Stimulated activated CD4-positive, alpha-beta T cell treated with anti-CD3 and anti-CD28 coated beads, Interleukin-4, amount 100 ng/mL, for 4 hours (primary cell): ENCODE measurements around the gene MACROD1.
"Not testable (repeated sequence)": the region's sequence is repeated elsewhere in the genome, so short reads cannot be mapped to it uniquely, and the experiment has no call there.

Experiments used
- DNase-seq, 2 experiments: peaks; one replicate each; pipeline ENCODE4 v3.0.0-alpha.2; 2020

MACROD1 gene

DNA sequence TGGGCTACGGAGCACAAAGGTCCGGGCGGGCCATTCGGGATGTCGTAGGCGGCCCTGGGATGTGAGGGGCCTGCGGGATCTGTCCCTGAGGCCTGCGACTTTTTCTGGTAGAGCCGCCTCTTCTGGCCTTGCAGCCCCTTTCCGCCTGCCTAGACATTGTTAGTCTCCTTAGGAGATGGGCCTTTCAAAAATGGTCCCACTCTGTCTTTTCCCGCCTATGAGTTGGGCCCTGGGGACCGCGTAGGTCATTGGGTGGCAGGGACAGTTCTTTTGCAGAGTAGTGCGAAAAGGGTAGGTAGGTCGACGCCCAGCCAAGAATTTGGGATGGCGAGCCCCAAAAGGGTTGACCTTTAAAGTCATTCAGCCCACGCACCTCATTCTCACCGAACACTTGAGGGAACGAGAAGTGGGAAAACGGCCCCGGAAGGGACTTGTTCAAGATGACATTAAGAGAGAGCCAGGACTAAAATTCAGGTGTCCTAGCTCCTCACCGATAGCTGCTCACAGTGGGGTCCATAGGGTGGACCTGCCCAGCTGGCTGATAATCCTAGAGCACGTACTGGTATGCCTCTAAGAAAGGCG lies 178.9 kb downstream of the MACROD1 start:
- DNase-seq, result no peak

DNA sequence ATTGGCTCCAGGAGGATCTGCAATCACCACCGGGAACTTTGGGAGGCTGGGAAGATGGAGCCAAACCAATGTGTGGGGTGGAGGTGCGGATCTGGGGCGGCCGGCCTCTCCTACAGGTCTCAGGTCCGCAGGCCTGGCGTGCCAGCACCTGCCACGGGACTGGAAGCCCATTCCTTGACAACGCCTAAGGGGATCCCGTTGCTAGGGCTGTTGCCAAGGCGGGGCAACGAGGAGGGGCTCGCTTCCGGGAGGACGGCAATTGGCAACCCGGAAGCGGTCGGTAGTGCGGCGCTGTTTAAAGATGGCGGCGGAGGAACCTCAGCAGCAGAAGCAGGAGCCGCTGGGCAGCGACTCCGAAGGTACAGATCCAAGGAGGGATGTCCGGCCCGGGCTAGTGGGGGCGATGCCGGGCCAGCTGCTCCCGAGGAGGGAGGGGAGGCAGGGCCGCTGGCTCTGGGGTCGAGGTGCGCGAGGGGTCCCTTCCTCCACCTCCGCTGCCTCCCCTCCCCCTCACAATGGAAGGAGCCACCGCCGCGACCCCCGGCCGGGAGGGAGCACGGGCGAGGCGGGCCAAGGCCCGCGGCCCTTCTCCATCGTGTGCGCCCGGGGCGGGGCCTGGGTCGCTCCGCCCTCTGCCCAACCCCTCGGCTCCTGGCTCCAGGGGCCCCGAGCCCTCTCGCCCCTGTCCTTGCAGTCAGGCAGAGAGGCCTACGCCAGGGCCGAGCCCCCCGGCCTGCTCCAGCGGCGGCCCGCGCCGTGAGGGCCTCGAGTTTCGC lies 179.6 kb downstream of the MACROD1 start, which contains the start of gene OTUB1:
Gene OTUB1 (plus strand): TSS at position 283 of the 776 bp plus-strand sequence. CDS start 19 bp downstream, at position 302.
- peak; percentile 82 to 87 for DNase-seq

DNA sequence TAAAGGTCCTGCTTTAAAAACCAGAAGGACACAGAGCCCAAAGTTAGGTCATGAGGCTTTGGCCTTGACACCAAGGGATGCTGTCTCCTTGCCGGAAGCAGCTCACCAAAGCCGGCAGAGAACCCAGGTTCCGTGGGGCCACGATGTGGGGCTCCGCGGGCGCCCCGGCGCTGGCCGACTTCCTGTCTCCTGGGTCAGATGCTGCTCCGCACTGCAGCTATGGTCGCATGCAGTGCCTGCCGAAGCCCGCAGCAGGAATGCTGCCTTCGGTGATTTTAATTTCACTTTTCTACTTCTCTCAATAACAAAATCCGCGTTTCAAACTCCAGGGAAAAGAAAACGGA lies 180.1 kb downstream of the MACROD1 start:
- peak; percentile 61 to 63 for DNase-seq

DNA sequence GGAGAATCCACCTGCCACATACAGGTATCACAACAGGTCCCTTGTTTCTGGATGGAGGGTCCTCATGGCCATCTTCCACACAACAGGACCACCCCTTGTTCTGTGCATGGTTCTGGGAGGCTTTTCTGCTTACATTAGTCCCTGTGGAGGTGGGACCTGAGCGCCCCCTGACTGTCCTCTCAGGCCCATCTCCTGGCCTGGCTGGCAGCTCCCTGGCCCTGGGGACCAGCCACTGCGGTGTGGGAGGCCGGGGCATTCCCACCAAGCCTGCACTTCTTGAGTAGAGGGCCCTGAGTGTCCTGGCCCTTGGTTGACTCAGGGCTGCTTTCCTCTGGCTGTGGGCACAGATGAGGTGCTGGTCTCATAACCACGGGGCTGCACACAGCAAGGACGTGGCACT lies 186.5 kb downstream of the MACROD1 start:
- no peak for DNase-seq

DNA sequence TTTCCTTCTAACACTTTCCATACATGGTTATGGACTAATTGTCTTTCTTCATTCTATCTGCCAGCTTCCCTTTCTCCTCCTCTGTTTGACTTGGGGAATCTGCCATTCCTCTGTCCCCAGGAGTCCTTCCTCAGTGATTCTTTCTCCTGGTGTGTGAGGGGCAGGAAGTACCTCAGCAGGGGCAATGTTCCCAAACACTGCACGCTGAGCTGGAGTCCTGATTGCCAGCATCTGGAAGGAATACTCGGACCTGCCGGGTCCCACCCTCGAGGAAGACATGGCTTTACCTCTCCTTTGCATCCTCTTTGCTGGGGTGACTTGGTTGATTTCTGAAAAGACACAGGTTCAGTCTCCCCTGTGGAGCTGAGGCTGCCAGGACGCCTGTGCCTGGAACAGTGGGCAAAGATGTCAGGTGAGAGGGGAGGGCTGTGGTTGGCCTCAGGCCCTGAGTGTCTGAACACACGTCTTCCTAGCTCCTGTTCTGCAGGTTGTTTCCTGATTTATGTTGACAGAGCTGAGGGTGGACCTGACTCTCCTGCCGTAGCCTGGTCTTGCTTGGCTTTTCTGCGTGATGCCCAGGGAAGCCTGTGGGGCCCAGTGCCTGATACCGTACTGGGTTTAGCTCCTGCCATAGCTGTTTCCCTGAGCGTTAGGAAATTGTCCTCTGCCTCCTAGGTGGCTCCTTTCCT lies 187.2 kb downstream of the MACROD1 start:
- no peak for DNase-seq

DNA sequence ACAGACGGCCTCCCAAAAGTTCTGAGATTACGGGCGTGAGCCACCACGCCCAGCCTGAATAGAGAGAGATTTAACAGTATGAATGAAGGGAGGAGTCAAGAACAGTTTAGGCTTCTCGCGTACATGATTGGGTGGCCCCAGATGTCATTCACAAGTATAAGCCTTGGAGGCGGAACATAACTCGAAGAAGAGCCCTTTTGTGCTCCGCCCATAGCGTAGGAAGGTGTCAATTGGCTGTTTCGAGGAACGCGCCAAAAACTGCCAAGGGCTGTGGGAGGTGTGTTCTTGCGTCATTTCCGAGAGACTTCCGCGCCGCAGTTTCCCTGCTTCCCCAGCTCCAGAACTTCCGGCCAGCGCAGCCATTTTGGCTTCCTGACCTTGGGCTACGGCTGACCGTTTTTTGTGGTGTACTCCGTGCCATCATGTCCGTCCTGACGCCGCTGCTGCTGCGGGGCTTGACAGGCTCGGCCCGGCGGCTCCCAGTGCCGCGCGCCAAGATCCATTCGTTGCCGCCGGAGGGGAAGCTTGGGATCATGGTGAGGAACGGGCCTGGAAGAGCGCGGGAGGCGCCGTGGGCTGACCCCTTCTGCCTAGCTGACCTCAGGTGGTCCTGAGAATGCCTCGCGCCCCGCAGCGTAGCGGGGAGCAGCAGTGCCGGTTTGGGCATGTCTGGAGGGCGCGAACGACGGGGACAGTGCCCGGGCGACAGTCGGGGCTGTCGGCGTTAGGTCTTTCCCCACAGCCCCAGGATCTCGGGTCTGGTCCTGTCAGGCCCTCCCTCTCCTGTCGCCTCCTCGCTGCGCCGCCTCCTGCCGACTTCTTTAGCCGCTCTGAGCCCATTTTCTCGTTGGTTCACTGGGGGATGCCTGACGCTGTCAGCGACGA lies 191.4 kb downstream of the MACROD1 start, which contains the start of gene COX8A:
Gene COX8A (plus strand): TSS at position 362 of the 885 bp plus-strand sequence. CDS start 61 bp downstream, at position 423.
- DNase-seq, result peak; percentile 83 to 97

DNA sequence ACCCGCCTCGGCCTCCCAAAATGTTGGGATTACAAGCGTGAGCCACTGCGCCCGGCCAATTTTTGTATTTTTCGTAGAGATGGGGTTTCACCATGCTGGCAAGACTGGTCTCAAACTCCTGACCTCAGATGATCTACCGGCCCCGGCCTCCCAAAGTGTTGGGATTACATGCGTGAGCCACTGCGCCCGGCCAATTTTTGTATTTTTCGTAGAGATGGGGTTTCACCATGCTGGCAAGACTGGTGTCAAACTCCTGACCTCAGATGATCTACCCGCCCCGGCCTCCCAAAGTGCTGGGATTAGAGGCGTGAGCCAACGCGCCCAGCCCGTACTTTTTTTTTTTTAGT lies 192.0 kb downstream of the MACROD1 start:
- DNase-seq, result not testable (repeated sequence)

DNA sequence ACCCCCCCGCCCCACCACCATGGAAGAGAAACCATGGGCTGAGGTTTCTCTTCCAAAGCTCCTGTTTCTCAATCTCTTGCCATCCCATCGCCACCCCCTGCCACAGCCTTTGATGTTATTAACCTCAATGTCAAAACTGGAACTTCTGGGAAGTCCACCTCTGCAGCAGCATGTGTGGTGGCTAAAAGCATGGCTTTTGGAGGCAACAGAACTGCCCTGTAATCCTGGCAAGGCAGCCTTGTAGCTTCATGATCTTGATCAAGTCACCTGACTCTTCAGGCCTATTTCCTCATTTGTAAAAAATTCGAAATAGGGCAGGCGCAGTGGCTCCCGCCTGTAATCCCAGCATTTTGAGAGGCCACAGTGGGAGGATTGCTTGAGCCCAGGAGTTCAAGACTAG lies 195.0 kb downstream of the MACROD1 start:
- no peak for DNase-seq

DNA sequence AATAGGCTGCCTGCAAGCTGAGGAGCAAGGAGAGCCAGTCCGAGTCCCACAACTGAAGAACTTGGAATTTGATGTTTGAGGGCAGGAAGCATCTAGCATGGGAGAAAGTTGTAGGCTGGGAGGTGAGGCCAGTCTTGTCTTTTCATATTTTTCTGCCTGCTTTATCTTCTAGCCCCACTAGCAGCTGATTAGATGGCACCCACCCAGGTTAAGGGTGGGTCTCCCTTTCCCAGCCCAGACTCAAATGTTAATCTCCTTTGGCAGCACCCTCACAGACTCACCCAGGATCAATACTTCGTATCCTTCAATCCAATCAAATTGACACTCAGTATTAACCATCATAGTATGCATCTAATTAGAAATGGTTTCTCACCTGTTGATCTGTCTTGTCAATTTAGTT lies 196.5 kb downstream of the MACROD1 start:
- DNase-seq, result no peak

DNA sequence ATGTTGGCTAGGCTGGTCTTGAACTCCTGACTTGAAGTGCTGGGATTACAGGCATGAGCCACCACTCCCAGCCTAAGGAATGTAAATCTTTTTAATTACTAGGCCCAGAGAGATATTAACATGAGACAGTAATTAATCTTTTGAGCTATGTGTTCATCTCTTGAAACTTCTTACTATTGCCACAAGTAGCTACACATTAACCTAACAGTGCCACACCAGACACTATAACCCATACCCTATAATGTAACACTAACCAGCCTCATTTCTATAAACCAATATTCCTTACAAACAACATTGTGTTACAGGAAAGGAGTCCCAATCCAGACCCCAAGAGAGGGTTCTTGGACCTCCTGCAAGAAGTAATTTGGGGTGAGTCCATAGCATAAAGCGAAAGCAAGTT lies 199.5 kb downstream of the MACROD1 start:
- DNase-seq, result no peak

DNA sequence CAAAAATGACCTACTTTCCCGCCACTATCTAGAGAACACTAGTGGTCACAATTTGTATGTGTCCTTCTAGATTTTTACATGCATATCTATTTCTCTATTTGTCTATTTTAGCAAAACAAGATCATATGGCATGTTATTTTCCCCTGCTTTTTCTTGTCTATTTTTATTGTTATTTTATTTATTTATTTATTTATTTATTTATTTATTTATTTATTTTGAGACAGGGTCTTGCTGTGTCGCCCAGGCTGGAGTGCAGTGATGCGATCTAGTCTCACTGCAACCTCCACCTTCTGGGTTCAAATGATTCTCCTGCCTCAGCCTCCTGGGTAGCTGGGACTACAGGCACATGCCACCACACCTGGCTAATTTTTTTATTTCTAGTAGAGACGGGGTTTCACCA lies 202.0 kb downstream of the MACROD1 start:
- not testable (repeated sequence) for DNase-seq

DNA sequence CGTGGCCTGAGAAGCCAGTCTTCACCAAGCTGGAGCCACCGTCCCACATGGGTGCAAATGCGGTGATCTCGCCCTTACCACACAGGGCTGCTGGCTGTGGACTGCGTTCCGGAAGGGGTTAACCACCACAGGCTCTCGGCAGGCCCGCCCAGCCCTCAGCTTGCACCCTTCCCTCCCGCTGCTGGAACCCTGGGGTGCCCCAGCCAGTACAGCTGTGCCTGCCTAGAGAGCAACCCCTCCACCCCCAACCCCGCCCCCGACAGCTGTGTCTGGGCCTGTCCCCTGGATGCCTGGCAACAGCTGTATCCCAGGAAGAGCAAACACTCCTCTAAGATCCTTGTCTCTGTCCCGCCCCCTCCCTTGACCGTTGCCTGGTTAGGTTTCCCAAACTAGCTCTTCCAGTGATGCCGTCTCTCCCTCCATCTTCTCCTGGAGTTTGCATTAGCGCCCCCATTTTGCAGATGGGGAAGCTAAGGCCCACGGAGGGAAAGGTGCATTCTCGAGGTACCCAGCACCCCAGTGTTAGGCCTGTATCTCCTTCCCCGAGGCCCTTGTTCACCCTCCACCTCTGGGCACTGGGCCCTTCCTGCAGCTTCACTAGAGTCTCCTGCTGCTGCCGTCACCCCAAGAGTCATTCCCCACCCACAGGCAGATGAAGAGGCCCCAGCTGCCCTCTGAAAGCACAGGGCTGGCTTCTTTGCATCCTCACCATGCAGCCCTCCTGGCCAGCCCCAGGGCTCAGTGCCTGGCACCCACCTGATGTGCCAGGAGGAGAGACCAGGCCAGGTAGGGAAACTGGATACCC lies 204.1 kb downstream of the MACROD1 start:
- no peak for DNase-seq

DNA sequence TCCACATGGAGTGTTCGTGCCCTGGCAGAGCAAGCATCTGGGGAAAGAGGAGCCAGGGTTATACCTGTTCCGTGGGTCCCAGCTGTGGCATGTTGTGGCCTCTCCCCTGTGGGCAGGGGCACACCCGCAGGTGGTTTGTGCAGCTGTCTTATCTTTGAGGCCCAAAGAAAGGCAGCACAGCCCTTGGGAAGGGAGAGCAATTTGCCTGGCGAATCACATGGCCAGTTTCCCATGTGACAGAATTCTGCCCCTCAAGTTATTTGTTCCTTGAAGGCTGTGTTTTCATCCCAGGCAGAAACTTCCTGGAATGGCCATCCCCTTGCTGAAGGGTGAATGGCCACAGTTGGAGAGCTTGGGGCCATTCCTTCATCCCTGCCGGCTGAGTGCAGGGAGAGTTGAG lies 207.9 kb downstream of the MACROD1 start:
- no peak for DNase-seq

DNA sequence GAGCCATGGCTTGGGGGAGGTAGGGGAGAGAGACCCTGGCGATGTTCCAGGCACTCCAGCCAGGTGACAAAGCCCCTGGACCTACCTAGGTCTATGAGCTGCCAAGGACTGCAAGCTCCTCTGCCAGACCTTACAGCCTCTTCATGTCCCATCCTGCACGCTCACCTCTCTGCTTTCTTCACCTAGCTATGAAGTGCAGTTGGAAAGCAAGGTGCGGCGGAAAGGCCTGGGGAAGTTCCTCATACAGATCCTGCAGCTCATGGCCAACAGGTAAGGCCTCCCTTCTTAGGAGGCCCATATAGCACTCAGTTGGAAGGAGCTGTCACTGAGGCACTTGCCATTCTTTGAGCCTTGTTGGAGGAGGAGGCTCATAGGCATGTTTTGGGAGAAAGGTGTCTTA lies 213.3 kb downstream of the MACROD1 start:
- no peak for DNase-seq

DNA sequence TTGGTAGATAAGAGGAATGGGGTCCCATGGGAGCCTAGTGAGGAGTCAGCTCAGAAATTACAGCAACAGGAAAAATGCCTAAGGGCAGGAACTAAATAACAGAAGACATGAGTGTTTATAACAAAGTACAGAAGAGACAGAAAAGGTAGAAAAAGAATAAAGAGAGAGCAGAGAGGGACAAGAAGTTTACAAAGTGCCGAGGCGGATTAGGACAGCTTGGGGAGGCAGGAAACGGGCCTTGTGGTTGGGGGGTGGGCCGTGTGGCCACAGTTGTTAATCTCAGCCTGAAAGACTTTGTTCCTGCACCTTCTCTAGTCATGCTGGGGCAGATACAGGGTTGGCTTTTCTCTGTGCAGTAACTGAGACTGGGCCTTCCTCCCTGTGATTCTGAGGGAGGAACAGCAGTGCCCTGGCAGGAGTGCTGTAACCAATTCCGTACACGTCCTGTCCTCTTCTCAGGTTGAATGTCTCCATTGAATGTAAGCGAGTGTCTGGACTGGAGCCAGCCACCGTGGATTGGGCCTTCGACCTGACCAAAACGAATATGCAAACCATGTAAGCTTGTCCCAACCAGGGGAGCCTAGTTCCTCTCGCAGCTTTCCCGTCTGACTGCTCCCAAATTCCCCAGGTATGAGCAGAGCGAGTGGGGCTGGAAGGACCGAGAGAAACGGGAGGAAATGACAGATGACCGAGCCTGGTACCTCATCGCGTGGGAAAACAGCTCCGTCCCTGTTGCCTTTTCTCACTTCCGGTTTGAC lies 214.0 kb downstream of the MACROD1 start:
- DNase-seq, result no peak
